Astrocyte (in vitro differentiated cells and primary cell): ENCODE results near the gene SLC38A1. TPM values are rescaled to one million over a fixed set of nuclear protein-coding genes. Genes with fewer than 3 reads are reported as not detected.

Experiments used
- DNase-seq: peaks from one replicate; pipeline ENCODE4 v3.0.0-alpha.2; 2010; ENCODE audit warnings: low read depth
- FAIRE-seq: peaks from 2 replicates; lab custom pipeline; 2011; peaks lifted over from hg19 to GRCh38; lab: Jason Lieb, UNC
- H2AFZ ChIP-seq: 2 replicates; pipeline ENCODE4 v1.6.0; 2012; ENCODE audit warnings: low read depth, low read length, inconsistent platforms
- H3K27ac ChIP-seq: 2 replicates; pipeline ENCODE4 v1.5.1; 2011; ENCODE audit warnings: low read depth, low read length, inconsistent platforms
- H3K27me3 ChIP-seq: 2 replicates; pipeline ENCODE4 v1.6.0; 2011; ENCODE audit warnings: low read length, inconsistent platforms; ENCODE audit not compliant: insufficient read depth
- H3K36me3 ChIP-seq: 2 replicates; pipeline ENCODE4 v1.5.1; 2011; ENCODE audit warnings: low read length, inconsistent platforms; ENCODE audit not compliant: insufficient read depth
- H3K4me1 ChIP-seq: 2 replicates; pipeline ENCODE4 v1.5.1; 2011; ENCODE audit warnings: low read length, inconsistent platforms; ENCODE audit not compliant: insufficient read depth
- H3K4me2 ChIP-seq: 2 replicates; pipeline ENCODE4 v1.6.0; 2012; ENCODE audit warnings: low read length, inconsistent platforms
- H3K4me3 ChIP-seq: 2 replicates; pipeline ENCODE4 v1.5.1; 2011; ENCODE audit warnings: low read depth, mild to moderate bottlenecking, low read length, inconsistent platforms; ENCODE audit not compliant: insufficient read depth
- H3K79me2 ChIP-seq: 2 replicates; pipeline ENCODE4 v1.6.0; 2012; ENCODE audit warnings: mild to moderate bottlenecking, low read length, inconsistent platforms; ENCODE audit not compliant: insufficient read depth
- H3K9ac ChIP-seq: 2 replicates; pipeline ENCODE4 v1.6.0; 2012; ENCODE audit warnings: mild to moderate bottlenecking, low read length, inconsistent platforms
- H3K9me3 ChIP-seq: 2 replicates; pipeline ENCODE4 v1.5.1; 2012; ENCODE audit warnings: low read depth, mild to moderate bottlenecking, low read length, inconsistent platforms; ENCODE audit not compliant: insufficient read depth
- H4K20me1 ChIP-seq: 2 replicates; pipeline ENCODE4 v1.6.0; 2012; ENCODE audit warnings: low read length, inconsistent platforms; ENCODE audit not compliant: insufficient read depth
- H3K27ac Mint-ChIP-seq: one replicate; pipeline ENCODE4 v1.8.0; 2021; ENCODE audit warnings: mild to moderate bottlenecking, mixed read lengths; ENCODE audit not compliant: unreplicated experiment
- H3K27me3 Mint-ChIP-seq: one replicate; pipeline ENCODE4 v1.8.0; 2021; ENCODE audit warnings: low read depth, mixed read lengths; ENCODE audit not compliant: unreplicated experiment
- H3K36me3 Mint-ChIP-seq: one replicate; pipeline ENCODE4 v1.8.0; 2021; ENCODE audit warnings: low read depth, mixed read lengths; ENCODE audit not compliant: unreplicated experiment
- H3K4me1 Mint-ChIP-seq: one replicate; pipeline ENCODE4 v1.8.0; 2021; ENCODE audit warnings: low read depth, mixed read lengths; ENCODE audit not compliant: unreplicated experiment
- H3K4me3 Mint-ChIP-seq: one replicate; pipeline ENCODE4 v1.8.0; 2021; ENCODE audit warnings: mild to moderate bottlenecking, moderate library complexity, mixed read lengths; ENCODE audit not compliant: unreplicated experiment
- H3K9me3 Mint-ChIP-seq: one replicate; pipeline ENCODE4 v1.8.0; 2021; ENCODE audit warnings: mild to moderate bottlenecking, mixed read lengths; ENCODE audit not compliant: unreplicated experiment
- EZH2 ChIP-seq: IDR thresholded peaks from 2 replicates; pipeline ENCODE4 v1.6.1; 2012; ENCODE audit warnings: mild to moderate bottlenecking, low read length, inconsistent platforms; ENCODE audit not compliant: insufficient read depth
- total RNA-seq: library from RNA; stranded (reverse); gene quantifications from 2 replicates; pipeline ENCODE4 v1.2.1, GENCODE V29; 2021
- TF ChIP-seq, protein P1 (sequence below): IDR thresholded peaks from 2 replicates; pipeline ENCODE4 v1.5.1; 2011; ENCODE audit warnings: low read depth, mild to moderate bottlenecking, inconsistent platforms, low read length, moderate library complexity; ENCODE audit not compliant: insufficient read depth

SLC38A1 gene
- total RNA-seq, 1 donor from 2014 or later: 160 TPM

DNA sequence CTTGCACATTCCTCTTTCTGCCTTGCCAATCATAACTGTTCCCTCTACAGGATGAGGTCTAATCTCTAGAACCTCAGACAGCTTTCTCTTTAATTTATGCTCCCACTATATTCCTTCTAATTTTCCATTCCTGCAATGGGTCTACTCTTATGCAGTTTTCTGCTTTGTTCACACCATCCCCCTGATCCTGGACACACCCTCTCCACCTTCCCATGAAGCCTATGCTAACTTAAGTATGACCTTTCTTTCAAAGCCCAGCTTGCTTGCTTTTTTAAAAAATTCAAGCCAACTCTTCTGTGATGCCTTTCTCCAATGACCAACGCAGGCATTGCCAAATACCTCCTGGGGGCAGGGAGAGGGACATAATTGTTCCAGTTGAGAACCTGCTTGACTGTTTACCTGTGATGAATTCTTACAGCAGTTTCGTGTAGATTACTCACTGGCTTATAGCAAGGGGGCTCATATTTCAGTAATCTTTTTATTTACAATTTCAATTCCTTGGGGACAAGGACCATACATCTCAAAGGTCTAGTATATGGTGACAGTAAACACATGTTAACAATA lies 7.8 kb downstream of the SLC38A1 start:
- Histone ChIP-seq H4K20me1 (peaks cover 46% of the 10 kb centered on the region), H3K4me2 (peak overlapping the region; percentile 63), H3K9me3 (no peaks in the 10 kb centered on the region), H2AFZ (no peak overlapping the region), H3K27me3 (no peaks in the 10 kb centered on the region), H3K4me1 (peaks cover 21% of the 10 kb centered on the region), H3K9ac (peak overlapping the region; percentile 18), H3K4me3 (no peak overlapping the region), H3K36me3 (no peaks in the 10 kb centered on the region), H3K79me2 (peaks cover 99% of the 10 kb centered on the region), H3K27ac (peak overlapping the region; percentile 25)
- TF ChIP-seq EZH2: no peak
- TF ChIP-seq, protein P1, sequence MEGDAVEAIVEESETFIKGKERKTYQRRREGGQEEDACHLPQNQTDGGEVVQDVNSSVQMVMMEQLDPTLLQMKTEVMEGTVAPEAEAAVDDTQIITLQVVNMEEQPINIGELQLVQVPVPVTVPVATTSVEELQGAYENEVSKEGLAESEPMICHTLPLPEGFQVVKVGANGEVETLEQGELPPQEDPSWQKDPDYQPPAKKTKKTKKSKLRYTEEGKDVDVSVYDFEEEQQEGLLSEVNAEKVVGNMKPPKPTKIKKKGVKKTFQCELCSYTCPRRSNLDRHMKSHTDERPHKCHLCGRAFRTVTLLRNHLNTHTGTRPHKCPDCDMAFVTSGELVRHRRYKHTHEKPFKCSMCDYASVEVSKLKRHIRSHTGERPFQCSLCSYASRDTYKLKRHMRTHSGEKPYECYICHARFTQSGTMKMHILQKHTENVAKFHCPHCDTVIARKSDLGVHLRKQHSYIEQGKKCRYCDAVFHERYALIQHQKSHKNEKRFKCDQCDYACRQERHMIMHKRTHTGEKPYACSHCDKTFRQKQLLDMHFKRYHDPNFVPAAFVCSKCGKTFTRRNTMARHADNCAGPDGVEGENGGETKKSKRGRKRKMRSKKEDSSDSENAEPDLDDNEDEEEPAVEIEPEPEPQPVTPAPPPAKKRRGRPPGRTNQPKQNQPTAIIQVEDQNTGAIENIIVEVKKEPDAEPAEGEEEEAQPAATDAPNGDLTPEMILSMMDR: no peak
- Mint-ChIP-seq H3K27ac (peak overlapping the region; percentile 34), H3K36me3 (no peaks in the 10 kb centered on the region), H3K9me3 (no peaks in the 10 kb centered on the region), H3K4me3 (no peak overlapping the region), H3K27me3 (no peaks in the 10 kb centered on the region), H3K4me1 (peaks cover 22% of the 10 kb centered on the region)
- DNase-seq: no peak
- no peak for FAIRE-seq

- Mint-ChIP-seq H3K9me3 (no peaks in the 10 kb centered on the region), H3K27me3 (no peaks in the 10 kb centered on the region), H3K27ac (no peak overlapping the region), H3K4me3 (no peak overlapping the region), H3K36me3 (no peaks in the 10 kb centered on the region), H3K4me1 (peaks cover 24% of the 10 kb centered on the region)
- Histone ChIP-seq H3K36me3 (no peaks in the 10 kb centered on the region), H3K4me1 (peaks cover 16% of the 10 kb centered on the region), H3K4me3 (no peak overlapping the region), H3K27me3 (no peaks in the 10 kb centered on the region), H3K27ac (peak overlapping the region; percentile 30), H3K9me3 (no peaks in the 10 kb centered on the region), H2AFZ (no peak overlapping the region), H3K4me2 (peak overlapping the region; percentile 63), H4K20me1 (peaks cover 39% of the 10 kb centered on the region), H3K9ac (peak overlapping the region; percentile 18), H3K79me2 (peaks cover 96% of the 10 kb centered on the region)
- TF ChIP-seq, protein P1: no peak
- no peak for TF ChIP-seq EZH2
- peak; percentile 58 for DNase-seq
- peak; percentile 80 for FAIRE-seq
These were observed 8.5 kb downstream of the SLC38A1 start for GRCh38 chr12:46260124-46260912.
